Stimulated activated CD4-positive, alpha-beta T cell treated with anti-CD3 and anti-CD28 coated beads, Interleukin-15, amount 100 ng/mL, for 48 hours (primary cell): ENCODE results near the gene CPA1.

Source experiments
- DNase-seq, 2 donors: peaks; one replicate each; pipeline ENCODE4 v3.0.0-alpha.2; 2020; ENCODE audit warnings: low read depth in 2 of 2

The CPA1 gene

DNA sequence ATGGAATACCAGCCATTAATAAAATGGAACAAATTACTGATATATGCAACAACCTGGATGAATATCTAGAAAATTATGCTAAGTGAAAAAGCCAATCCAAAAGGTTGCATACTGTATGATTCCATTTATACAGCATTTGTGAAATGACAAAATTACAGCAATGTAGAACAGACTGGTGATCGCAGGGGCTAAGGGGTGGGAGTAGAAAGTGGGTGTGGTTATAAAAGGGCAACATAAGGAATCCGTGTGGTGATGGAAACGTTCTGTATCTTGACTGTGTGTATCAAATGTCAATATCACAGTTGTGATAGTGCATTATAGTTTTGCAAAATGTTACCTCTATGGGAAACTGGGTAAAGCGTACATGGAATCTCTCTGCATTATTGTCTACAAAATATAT, 45.5 kb downstream of the CPA1 start:
- DNase-seq = no peak

DNA sequence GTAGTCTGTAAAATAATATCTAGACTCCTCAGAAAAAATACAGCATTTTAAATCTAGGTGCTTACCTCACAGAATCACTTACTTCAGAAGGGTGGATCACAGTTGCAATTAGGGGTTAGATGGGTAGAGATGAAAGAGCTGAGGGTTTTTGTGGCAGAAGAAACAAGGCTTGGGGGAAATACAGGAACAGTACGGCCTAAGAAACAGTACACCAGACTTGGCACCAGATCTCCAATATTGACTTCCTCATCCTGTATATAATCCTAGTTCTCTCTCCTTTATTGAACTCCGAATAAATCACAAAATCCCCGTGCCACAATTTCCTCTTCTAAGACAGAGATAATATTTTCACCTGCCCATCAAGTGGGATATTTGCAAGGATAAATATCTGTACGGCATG, 46.3 kb downstream of the CPA1 start:
- DNase-seq = no peak

DNA sequence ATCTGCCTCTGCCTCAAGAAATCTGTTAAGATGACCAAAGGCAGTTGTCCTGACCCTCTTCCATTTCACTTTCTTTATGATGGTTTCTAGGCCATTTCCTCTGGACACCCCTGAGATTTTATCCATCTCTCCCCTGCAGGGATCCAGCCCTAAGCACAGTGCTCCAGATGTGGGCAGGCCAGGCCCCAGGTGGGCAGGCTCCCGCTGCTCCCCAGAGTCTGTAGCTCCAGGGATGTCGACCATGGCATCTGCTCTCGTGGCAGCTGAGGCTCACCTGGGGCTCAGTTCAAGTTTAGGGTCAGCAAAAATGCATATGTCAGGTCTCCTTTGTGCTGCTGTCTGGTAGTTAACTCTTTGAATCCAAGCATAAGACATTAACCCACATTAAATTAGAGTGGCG, 48.7 kb downstream of the CPA1 start:
- no peak for DNase-seq

DNA sequence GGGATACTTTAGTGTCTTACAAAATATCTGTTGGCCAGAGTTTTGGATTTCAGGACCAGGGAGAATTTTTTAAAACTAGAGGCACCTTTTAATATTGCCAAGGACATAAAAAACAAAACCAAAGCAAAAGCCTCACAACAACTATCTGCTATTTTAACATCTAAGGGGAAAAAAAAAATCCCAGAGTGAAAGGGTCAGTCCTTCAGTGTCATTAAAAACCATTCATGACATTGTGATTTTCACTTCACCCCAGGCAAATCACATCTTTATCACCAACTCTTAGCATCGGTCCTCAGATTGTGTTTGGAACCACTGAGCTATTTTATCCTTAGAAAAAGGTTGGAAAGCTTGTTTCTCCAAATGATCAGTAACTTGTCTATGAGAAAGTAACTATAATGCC, 49.8 kb downstream of the CPA1 start:
- DNase-seq = no peak

DNA sequence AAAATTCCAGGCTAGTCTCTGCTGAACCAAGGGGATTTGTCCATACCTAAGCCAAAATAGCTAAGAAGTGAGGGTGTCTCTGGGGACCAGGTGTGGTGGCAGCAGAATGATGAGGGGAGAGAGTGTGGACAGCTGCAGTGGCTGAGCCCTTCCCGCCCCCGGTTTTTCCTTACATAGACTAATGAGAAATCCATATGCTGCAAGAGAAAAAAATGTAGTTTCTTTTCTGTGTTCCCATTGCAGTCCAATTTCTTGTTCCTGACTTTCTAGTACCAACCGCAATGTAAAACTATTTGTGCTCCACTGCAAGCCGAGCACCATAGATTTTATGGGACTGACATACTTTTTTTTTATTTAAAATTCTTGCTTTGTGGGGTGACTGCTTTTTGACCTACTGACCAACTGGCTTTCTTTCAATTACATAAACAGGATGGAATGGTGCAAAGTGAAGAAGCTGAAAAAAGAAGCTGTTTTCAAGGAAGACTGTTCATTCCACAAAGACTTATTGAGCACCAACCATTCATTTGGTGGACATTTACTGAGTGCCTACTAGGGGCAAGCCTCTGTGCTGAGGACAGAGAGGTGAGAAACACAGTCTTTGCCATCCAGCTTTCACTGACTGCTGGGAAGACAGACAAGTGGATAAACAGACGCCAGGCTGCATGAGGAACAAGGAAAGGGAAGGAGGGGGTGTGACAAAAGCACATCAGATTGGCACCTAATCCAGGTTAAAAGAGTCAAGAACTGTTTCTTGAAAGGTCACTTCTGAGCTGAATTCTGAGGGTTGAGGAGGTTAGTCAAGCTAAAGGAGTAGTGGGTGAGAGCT, 50.8 kb downstream of the CPA1 start:
- no peak for DNase-seq

DNA sequence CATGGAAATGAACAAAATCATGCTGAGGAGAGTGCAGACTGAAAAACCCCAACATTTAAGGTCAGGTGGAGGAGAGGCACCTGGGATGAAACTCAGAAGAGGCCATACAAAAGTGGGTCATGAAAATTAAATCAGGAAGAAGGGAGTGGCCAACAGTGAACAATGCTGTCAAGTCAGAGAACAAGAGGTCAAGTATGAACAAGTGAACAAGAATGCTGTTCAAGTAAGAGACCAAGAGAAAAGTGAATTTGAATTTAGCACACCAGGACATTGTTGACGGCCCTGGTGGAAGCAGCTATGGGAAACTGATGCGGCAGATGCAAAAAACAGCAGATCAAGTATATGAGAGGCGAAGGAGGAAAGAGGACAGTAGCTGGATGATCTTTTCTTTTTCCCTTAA, 52.6 kb downstream of the CPA1 start:
- no peak for DNase-seq

DNA sequence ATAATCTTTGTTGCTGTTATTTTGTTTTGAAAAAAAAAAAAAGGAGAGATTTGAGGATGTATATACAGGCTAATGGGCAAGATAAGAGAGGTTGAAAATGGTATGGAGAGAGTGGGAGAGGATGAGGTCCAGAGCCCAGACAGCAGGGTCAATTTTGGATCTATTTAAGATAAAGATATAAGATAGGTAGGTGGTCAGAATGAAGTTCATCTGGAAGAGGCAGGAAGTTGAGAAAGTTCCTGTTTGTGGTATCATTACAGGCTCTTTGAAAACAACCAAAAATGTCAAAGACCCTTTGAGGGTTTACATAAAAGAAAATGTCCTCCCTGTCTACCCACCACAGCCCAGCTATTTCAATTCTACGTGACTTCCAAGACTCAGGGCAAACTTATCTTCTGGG, 53.0 kb downstream of the CPA1 start:
- no peak for DNase-seq

DNA sequence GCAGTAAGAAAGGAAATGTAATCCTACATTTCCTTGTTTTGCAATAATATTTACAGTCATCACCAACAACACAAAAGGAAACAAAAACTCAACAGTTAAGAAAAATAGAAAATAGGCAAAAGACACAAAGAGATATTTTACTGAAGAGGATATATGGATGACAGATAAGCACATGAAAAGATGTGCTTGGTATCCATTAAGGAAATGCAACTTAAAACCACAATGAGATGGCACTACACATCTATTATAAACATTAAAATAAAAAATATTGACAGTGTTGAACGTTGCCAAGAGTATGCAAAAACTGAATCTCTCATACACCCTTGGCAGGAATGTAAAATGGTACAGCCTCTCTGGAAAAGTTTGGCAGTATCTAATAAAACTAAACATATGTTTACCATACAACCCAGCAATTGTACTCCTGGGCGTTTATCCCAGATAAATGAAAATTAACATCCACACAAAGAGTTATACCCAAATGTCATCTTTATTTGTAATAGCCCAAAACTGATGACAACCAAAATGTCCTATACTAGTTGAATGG, 55.1 kb downstream of the CPA1 start:
- DNase-seq = no peak

DNA sequence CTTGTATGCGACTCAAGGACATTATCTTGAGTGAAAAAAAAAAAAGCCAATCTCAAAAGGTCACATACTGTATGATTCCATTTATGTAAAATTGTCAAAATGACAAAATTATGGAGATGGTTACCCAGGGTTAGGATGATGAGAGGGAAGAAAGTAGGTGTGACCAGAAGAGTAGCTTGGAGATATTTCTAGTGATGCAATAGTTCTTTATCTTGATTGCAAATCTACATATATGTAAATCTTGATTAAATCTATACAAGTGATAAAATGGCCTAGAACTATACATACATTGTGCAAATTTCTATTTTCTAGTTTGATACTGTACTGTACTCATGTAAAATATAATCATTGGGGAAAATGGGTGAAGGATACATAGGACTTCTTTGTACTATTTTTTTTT, 56.0 kb downstream of the CPA1 start:
- DNase-seq = no peak
